Stimulated activated naive CD4-positive, alpha-beta T cell treated with Interleukin-2 at 50 U/mL for 16 hours (primary cell): ENCODE results near the gene GNB1.
"Not testable (repeated sequence)": the region's sequence is repeated elsewhere in the genome, so short reads cannot be mapped to it uniquely, and the experiment has no call there.

Experiments used
- DNase-seq: peaks from one replicate; lab custom pipeline; 2025; lab: John Stamatoyannopoulos, UW

GNB1 gene

GRCh38 chr1:1858382-1859086 lies 32.4 kb downstream of the GNB1 start:
- DNase-seq: no peak

GRCh38 chr1:1857096-1857703 lies 33.7 kb downstream of the GNB1 start:
- DNase-seq: no peak

- DNase-seq: not testable (repeated sequence)
These were observed 34.7 kb downstream of the GNB1 start for GRCh38 chr1:1856161-1856560.

GRCh38 chr1:1853593-1854257 lies 37.2 kb downstream of the GNB1 start:
- DNase-seq: no peak

GRCh38 chr1:1852619-1853414 lies 38.1 kb downstream of the GNB1 start:
- DNase-seq: no peak

- DNase-seq: no peak
These were observed 43.0 kb downstream of the GNB1 start for GRCh38 chr1:1847890-1848289.

- no peak for DNase-seq
These were observed 43.6 kb downstream of the GNB1 start for GRCh38 chr1:1847061-1847850.

GRCh38 chr1:1846386-1846918 lies 44.4 kb downstream of the GNB1 start:
- no peak for DNase-seq

- DNase-seq: no peak
These were observed 48.3 kb downstream of the GNB1 start for GRCh38 chr1:1842360-1843146.

- DNase-seq: no peak
These were observed 49.3 kb downstream of the GNB1 start for GRCh38 chr1:1841575-1841995.

- no peak for DNase-seq
These were observed 51.4 kb downstream of the GNB1 start for GRCh38 chr1:1839311-1839965.

GRCh38 chr1:1836119-1836518 lies 54.8 kb downstream of the GNB1 start:
- no peak for DNase-seq

- DNase-seq: no peak
These were observed 55.3 kb downstream of the GNB1 start for GRCh38 chr1:1835546-1835945.

- DNase-seq: no peak
These were observed 57.0 kb downstream of the GNB1 start for GRCh38 chr1:1833916-1834325.

GRCh38 chr1:1833456-1833855 lies 57.4 kb downstream of the GNB1 start:
- DNase-seq: no peak

GRCh38 chr1:1832820-1833219 lies 58.1 kb downstream of the GNB1 start:
- DNase-seq: no peak

- DNase-seq: no peak
These were observed 58.7 kb downstream of the GNB1 start for GRCh38 chr1:1832166-1832565.

- no peak for DNase-seq
These were observed 63.6 kb downstream of the GNB1 start for GRCh38 chr1:1827089-1827848.

GRCh38 chr1:1826356-1827088 lies 64.4 kb downstream of the GNB1 start:
- no peak for DNase-seq
